ENCODE data around the gene TSPOAP1. TPM values are rescaled to one million over a fixed set of nuclear protein-coding genes. Genes with fewer than 3 reads are reported as not detected.

Gene TSPOAP1
- total and polyA plus RNA-seq, 2 of the 13 experiments (the other 11 are each of a cell fraction or from before 2014, with no cell fraction given) = not detected

- no TSS peak for BruUV-seq (replicated peaks)
- H4K20me1 ChIP-seq (ENCODE audit: insufficient read depth, low read length) = no peaks in the 10 kb centered on the region
- DNase-seq (ENCODE audit: low spot score) (no peak), FAIRE-seq (no peak), ATAC-seq (no peak)
- WGBS (ENCODE audit: low lambda C conversion rate) = 52% methylated on average over 14 of the region's 16 CpGs
- TF ChIP-seq HHEX (CRISPR knock-in tag; IDR thresholded peaks at IDR 0.05) (no peak), SRSF9 (IDR thresholded peaks at IDR 0.05; ENCODE audit: borderline replicate concordance, insufficient read depth, low read depth, low read length, poor library complexity, severe bottlenecking) (no peak), PAWR (CRISPR knock-in tag; IDR thresholded peaks at IDR 0.05; ENCODE audit: borderline replicate concordance) (no peak), LBX2 (CRISPR knock-in tag; IDR thresholded peaks at IDR 0.05; ENCODE audit: borderline replicate concordance) (no peak), NFKBIZ (CRISPR knock-in tag; IDR thresholded peaks at IDR 0.05) (no peak), ZNF260 (CRISPR knock-in tag; IDR thresholded peaks at IDR 0.05; ENCODE audit: borderline replicate concordance, low read depth) (no peak), ZNF580 (CRISPR knock-in tag; IDR thresholded peaks at IDR 0.05; ENCODE audit: borderline replicate concordance, low read depth) (no peak), BRF2 (CRISPR knock-in tag; IDR thresholded peaks at IDR 0.05) (no peak), SRF (IDR thresholded peaks at IDR 0.05; ENCODE audit: low read depth, low read length) (no peak), SP2 (CRISPR knock-in tag; IDR thresholded peaks at IDR 0.05) (no peak), NKX3-1 (CRISPR knock-in tag; IDR thresholded peaks at IDR 0.05) (no peak), NR0B2 (CRISPR knock-in tag; IDR thresholded peaks at IDR 0.05) (no peak), TBL1XR1 (IDR thresholded peaks at IDR 0.05; ENCODE audit: borderline replicate concordance, low read length, partially characterized antibody) (no peak), KLF12 (CRISPR knock-in tag; IDR thresholded peaks at IDR 0.05; ENCODE audit: borderline replicate concordance) (no peak), CTCF (CRISPR knock-in tag; IDR thresholded peaks at IDR 0.05) (no peak), ZNF274 (CRISPR knock-in tag; IDR thresholded peaks at IDR 0.05) (no peak), RBAK (CRISPR knock-in tag; IDR thresholded peaks at IDR 0.05) (no peak)
- H3K4me1 ChIP-seq (ENCODE audit: insufficient read depth, low read length) = no peaks in the 10 kb centered on the region
- in situ Hi-C loops (cut with HindIII; ENCODE audit: extremely low pct_ligation_motif_present, low pct_unique_long_range_greater_than_20kb) (no loop called here), intact Hi-C loops (cut with micrococcal nuclease; ENCODE audit: unreplicated experiment) (no loop called here)
- no peak overlapping the region for H2AFZ ChIP-seq (ENCODE audit: low read length)
- H3K9ac ChIP-seq (ENCODE audit: insufficient read depth, low read depth, low read length) = no peak overlapping the region
- ChIA-PET POLR2A (no interaction called here), CTCF (ENCODE audit: low intra/inter-chr PET ratio, low total read pairs) (no interaction called here)
- no peaks in the 10 kb centered on the region for H3K79me2 ChIP-seq (ENCODE audit: insufficient read depth, low read length)
- peaks cover 9 to 43% of the 10 kb centered on the region in 2 experiments; a peak in 4 of 5 replicates for H3K27me3 ChIP-seq (ENCODE audit: control insufficient read depth in 1 of 2, insufficient read depth in 2 of 2, low read length in 2 of 2)
- H3K36me3 ChIP-seq (replicated peaks in 1 of 2; ENCODE audit: control insufficient read depth in 1 of 2, insufficient read depth in 2 of 2, low read length in 2 of 2) = no peaks in the 10 kb centered on the region
- no peaks in the 10 kb centered on the region for H3K9me3 ChIP-seq (ENCODE audit: low read length)
- H3K4me3 ChIP-seq (replicated peaks in 1 of 3; ENCODE audit: insufficient read depth in 1 of 3, low read depth in 2 of 3, low read length in 3 of 3) = no peak overlapping the region
- H3K27ac ChIP-seq (ENCODE audit: extremely low read length, insufficient read depth, low read length) = no peak overlapping the region
- no peak overlapping the region for H3K4me2 ChIP-seq (ENCODE audit: low read depth, low read length)
Measured at GRCh38 chr17:58301504-58302150, 27.0 kb downstream of the TSPOAP1 start.

Data from HepG2 (cell line).